NCI-H1105 (cell line): ENCODE results near the gene LAMA1.
"Not testable (repeated sequence)": the region's sequence is repeated elsewhere in the genome, so short reads cannot be mapped to it uniquely, and the experiment has no call there.

ENCODE experiments used
- DNase-seq: peaks from one replicate; lab custom pipeline; 2025; lab: John Stamatoyannopoulos, UW

LAMA1 gene, protein sequence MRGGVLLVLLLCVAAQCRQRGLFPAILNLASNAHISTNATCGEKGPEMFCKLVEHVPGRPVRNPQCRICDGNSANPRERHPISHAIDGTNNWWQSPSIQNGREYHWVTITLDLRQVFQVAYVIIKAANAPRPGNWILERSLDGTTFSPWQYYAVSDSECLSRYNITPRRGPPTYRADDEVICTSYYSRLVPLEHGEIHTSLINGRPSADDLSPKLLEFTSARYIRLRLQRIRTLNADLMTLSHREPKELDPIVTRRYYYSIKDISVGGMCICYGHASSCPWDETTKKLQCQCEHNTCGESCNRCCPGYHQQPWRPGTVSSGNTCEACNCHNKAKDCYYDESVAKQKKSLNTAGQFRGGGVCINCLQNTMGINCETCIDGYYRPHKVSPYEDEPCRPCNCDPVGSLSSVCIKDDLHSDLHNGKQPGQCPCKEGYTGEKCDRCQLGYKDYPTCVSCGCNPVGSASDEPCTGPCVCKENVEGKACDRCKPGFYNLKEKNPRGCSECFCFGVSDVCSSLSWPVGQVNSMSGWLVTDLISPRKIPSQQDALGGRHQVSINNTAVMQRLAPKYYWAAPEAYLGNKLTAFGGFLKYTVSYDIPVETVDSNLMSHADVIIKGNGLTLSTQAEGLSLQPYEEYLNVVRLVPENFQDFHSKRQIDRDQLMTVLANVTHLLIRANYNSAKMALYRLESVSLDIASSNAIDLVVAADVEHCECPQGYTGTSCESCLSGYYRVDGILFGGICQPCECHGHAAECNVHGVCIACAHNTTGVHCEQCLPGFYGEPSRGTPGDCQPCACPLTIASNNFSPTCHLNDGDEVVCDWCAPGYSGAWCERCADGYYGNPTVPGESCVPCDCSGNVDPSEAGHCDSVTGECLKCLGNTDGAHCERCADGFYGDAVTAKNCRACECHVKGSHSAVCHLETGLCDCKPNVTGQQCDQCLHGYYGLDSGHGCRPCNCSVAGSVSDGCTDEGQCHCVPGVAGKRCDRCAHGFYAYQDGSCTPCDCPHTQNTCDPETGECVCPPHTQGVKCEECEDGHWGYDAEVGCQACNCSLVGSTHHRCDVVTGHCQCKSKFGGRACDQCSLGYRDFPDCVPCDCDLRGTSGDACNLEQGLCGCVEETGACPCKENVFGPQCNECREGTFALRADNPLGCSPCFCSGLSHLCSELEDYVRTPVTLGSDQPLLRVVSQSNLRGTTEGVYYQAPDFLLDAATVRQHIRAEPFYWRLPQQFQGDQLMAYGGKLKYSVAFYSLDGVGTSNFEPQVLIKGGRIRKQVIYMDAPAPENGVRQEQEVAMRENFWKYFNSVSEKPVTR (N-terminal part only)

GRCh38 chr18:7117390-7118355 lies at the start of gene LAMA1:
LAMA1 (minus strand) TSS chr18:7117797; CDS start chr18:7117720, 77 bp downstream.
- no peak for DNase-seq

- DNase-seq: no peak
Measured at GRCh38 chr18:7165846-7166393, 48.3 kb upstream of the LAMA1 start.

- no peak for DNase-seq
Measured at GRCh38 chr18:7164323-7165004, 46.9 kb upstream of the LAMA1 start.

- no peak for DNase-seq
Measured at GRCh38 chr18:7158216-7158615, 40.6 kb upstream of the LAMA1 start.

- no peak for DNase-seq
Measured at GRCh38 chr18:7157760-7158159, 40.2 kb upstream of the LAMA1 start.

- no peak for DNase-seq
Measured at GRCh38 chr18:7155887-7156286, 38.3 kb upstream of the LAMA1 start.

- DNase-seq: no peak
Measured at GRCh38 chr18:7155092-7155491, 37.5 kb upstream of the LAMA1 start.

DNA sequence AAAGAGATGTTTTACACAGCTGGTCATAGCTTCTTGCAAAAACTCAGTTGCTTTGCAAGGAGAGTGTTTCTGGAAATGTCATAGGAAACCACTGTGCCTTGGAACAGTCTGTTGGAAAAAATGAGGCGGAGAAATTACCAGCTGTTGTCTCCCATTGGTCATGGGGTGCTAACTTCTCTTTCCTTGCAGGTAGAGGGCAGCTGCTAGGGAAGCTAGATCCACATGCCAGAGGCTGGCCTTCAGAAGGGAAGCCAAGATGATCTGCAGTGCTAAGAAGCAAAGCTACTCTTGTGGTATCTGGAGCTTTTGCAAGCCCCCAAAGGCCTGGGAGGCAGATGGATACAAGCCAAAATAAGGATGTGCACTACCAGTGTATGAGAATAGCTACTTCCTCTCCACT lies 34.8 kb upstream of the LAMA1 start:
- no peak for DNase-seq

DNA sequence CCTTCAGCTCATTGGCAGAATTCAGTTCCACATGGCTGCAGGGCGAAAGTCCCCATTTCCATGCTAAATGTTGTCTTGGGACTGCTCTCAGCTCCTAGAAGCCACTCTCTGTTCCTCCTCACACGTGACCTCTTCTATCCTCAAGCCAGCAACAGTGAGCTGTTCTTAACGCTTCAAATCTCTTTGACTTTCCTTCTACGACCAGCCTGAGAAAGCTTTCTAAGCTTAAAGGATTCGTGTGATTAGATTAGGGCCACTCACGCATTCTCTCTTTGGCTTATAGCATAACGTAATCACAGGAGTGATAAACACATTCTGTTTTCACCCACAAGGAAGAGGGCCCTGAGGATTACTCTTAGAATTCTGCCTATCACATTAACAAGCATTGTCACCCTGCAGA lies 29.8 kb upstream of the LAMA1 start:
- no peak for DNase-seq

GRCh38 chr18:7146067-7146466 lies 28.5 kb upstream of the LAMA1 start:
- no peak for DNase-seq

GRCh38 chr18:7144921-7145320 lies 27.3 kb upstream of the LAMA1 start:
- DNase-seq: not testable (repeated sequence)

DNA sequence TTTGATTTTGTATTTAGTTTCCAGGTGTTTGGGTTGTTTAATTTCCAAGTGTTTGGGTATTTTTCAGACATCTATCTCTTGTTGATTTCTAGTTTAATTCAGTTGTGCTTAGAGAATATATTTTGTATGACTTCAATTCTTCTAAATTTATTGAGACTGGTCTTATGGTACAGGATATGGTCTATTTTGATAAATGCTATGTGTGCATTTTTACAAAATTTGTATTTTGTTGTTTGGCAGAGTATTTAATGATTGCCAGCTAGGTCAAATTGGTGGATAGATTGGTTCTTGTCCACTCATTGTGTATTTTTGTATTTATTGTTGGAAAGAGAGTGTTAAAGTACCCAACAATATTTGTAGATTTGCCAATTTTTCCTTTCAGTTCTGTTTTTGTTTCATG lies 23.7 kb upstream of the LAMA1 start:
- DNase-seq: no peak

DNA sequence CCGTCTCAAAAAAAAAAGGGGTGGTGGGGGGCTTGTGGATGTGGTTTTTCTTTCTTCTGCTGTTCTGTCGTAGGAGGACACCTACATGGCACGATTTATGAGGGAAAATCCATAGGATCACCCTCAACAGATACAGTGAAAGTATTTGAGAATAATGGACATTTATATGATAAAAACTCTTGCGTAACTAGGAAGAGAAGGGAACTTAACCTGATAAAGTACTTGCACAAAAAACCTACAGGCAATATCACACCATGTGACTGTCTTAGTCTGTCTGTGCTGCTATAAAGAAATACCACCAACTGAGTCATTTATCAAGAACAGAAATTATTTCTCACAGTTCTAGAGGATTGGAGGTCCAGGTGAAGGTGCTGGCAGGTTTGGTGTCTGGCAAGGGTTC lies 21.8 kb upstream of the LAMA1 start:
- DNase-seq: no peak

- no peak for DNase-seq
Measured at GRCh38 chr18:7133181-7133580, 15.6 kb upstream of the LAMA1 start.

DNA sequence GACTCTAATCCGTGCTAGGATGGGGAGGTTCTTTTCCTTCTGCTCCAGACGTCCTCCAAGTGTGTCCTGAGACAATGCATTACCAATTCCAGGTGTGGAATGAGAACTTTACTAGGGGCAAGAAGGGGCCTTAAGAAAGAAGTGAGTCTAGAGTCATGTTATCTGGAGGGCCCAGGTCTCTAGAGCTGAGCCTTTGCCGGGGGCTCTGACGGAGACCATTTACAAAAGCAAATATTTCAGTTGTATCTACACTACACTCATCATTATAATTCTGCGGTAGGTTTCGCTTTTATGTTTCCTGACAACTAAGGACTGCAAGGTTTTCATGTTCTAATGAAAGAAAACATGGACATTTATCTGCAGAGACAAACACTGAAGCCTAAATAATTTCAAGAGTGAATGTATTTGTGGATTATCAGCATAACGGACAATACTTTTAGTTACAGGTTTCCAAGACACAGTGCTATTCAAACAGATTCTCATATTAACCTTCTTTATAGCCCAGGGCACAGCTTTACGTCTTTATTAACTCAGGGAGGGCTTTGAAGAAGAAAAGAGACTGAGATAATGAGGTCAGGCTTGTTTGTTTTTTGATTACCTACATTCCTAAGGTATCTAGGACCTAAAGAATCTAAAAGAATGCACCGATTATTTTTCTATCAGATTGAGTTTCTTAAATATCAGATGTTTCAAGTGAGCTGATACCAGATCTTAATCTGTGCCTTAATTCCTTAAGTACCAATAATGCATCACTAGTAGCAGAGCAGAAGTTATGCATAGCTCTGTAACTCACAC lies 15.0 kb upstream of the LAMA1 start:
- no peak for DNase-seq

- no peak for DNase-seq
Measured at GRCh38 chr18:7122376-7122775, 4.8 kb upstream of the LAMA1 start.

GRCh38 chr18:7116792-7117389 lies 706 bp downstream of the LAMA1 start:
- DNase-seq: no peak

GRCh38 chr18:7116001-7116730 lies 1.4 kb downstream of the LAMA1 start:
- no peak for DNase-seq
